ENCODE results near the gene GAS2L1. TPM values are rescaled to one million over a fixed set of nuclear protein-coding genes. Genes with fewer than 3 reads are reported as not detected.

The GAS2L1 gene
- total RNA-seq, 1 experiment from 2014 or later: 8.0 TPM

DNA sequence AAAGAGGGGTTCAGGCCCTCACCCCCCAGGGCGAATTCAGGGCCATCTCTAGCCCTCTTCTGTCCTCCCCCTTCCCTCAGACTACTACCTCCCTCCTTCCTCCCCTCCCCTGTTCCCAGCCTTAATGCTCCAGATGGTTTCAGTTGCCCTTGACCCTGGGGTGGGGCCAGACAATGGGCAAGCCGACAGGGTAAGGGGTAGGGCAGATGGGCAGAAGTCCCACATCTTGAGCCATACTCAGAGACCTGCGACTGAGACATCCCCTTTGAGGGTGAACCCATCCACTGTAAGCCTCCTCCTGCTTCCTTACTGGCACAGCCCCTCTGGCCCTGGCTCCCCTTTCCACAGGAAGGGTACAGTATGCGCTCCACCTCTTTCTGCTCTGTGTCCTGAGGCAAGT, 40.5 kb upstream of the GAS2L1 start:
- Histone ChIP-seq H2AK5ac (ENCODE audit: insufficient read length, low read length) (no peak overlapping the region), H2BK12ac (ENCODE audit: insufficient read length, low read depth, low read length) (no peak overlapping the region), H3K23ac (ENCODE audit: insufficient read length, low read depth, low read length) (no peak overlapping the region), H2BK120ac (ENCODE audit: low read depth, low read length, poor library complexity, severe bottlenecking) (no peak overlapping the region), H3K27ac (ENCODE audit: insufficient read length, low read depth, low read length) (no peak overlapping the region), H3K14ac (ENCODE audit: insufficient read depth, low read length) (no peak overlapping the region), H3K56ac (ENCODE audit: insufficient read length, low read depth, low read length) (no peak overlapping the region), H3K18ac (ENCODE audit: insufficient read length, low read depth, low read length) (no peak overlapping the region), H3K79me2 (ENCODE audit: insufficient read depth, low read length) (peaks cover 28% of the 10 kb centered on the region), H3K9me3 (ENCODE audit: control insufficient read depth, low read depth, low read length) (no peaks in the 10 kb centered on the region), H3K4ac (ENCODE audit: low read depth, low read length) (no peak overlapping the region), H2BK20ac (ENCODE audit: low read depth, low read length, poor library complexity, severe bottlenecking) (no peak overlapping the region), H2BK5ac (ENCODE audit: insufficient read length, low read length) (no peak overlapping the region), H3K9ac (ENCODE audit: extremely low read depth, insufficient read length, low read length) (no peak overlapping the region), H3K27me3 (ENCODE audit: insufficient read depth, low read length) (no peaks in the 10 kb centered on the region), H4K91ac (ENCODE audit: insufficient read length, low read depth, low read length) (no peak overlapping the region), H4K20me1 (ENCODE audit: control insufficient read depth, insufficient read depth, insufficient read length) (no peaks in the 10 kb centered on the region), H3K4me1 (ENCODE audit: insufficient read depth, low read length) (peaks cover 8% of the 10 kb centered on the region), H3K23me2 (ENCODE audit: insufficient read length, low read depth, low read length, poor library complexity, severe bottlenecking) (peaks cover 23% of the 10 kb centered on the region), H3T11ph (ENCODE audit: low read length) (no peak overlapping the region), H2AFZ (ENCODE audit: low read length) (no peak overlapping the region), H4K5ac (ENCODE audit: insufficient read length, low read depth, low read length) (no peak overlapping the region), H3K79me1 (ENCODE audit: insufficient read depth, low read depth, low read length, poor library complexity, severe bottlenecking) (no peaks in the 10 kb centered on the region), H3K4me2 (ENCODE audit: insufficient read depth, insufficient read length, low read length) (peak overlapping the region; percentile 92), H4K8ac (replicated peaks; ENCODE audit: insufficient read length, low read depth, low read length) (no peak overlapping the region), H2BK15ac (ENCODE audit: low read depth, low read length) (no peak overlapping the region)
- DNase-seq: no peak
- TF ChIP-seq, protein P1, sequence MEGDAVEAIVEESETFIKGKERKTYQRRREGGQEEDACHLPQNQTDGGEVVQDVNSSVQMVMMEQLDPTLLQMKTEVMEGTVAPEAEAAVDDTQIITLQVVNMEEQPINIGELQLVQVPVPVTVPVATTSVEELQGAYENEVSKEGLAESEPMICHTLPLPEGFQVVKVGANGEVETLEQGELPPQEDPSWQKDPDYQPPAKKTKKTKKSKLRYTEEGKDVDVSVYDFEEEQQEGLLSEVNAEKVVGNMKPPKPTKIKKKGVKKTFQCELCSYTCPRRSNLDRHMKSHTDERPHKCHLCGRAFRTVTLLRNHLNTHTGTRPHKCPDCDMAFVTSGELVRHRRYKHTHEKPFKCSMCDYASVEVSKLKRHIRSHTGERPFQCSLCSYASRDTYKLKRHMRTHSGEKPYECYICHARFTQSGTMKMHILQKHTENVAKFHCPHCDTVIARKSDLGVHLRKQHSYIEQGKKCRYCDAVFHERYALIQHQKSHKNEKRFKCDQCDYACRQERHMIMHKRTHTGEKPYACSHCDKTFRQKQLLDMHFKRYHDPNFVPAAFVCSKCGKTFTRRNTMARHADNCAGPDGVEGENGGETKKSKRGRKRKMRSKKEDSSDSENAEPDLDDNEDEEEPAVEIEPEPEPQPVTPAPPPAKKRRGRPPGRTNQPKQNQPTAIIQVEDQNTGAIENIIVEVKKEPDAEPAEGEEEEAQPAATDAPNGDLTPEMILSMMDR (conservative IDR thresholded peaks at IDR 0.05): no peak
- H3K4me1 Mint-ChIP-seq: peaks cover 25 to 33% of the 10 kb centered on the region in 2 experiments
- H3K9me3 Mint-ChIP-seq: peaks cover 0 to 4% of the 10 kb centered on the region in 2 experiments; a peak in 2 of 5 replicates
- peak overlapping the region; percentile 96 to 100 (median 98); a peak in 4 of 7 replicates for H3K27ac Mint-ChIP-seq
- H3K4me3 Mint-ChIP-seq: peak overlapping the region; percentile 92 to 93
- no CpG with 5 or more reads among the region's 4 CpGs for WGBS (ENCODE audit: extremely low coverage, insufficient read length, low lambda C conversion rate)
- peaks cover 32 to 56% (median 45%) of the 10 kb centered on the region in 3 experiments; a peak in 6 of 7 replicates for H3K36me3 Mint-ChIP-seq (ENCODE audit: insufficient read depth in 1 of 3, low read depth in 3 of 3)
- no peaks in the 10 kb centered on the region for H3K27me3 Mint-ChIP-seq (ENCODE audit: low read depth)
